ENCODE measurements around the gene SYNGR4.

GRCh38 chr19:48393559-48394330 is 29.6 kb downstream of the SYNGR4 start, which contains the start of gene GRIN2D:
- TF ChIP-seq GATA3 (IDR thresholded peaks at IDR 0.05; ENCODE audit: low read depth, low read length) (no peak), GATA2 (IDR thresholded peaks at IDR 0.05; ENCODE audit: low read depth, low read length) (no peak)

Measured in SH-SY5Y (cell line).